HepG2 (cell line): ENCODE measurements around the gene YPEL4. TPM values are rescaled to one million over a fixed set of nuclear protein-coding genes. Genes with fewer than 3 reads are reported as not detected.

Experiments used
- ARNT ChIP-seq: fragments of 450-650 bp; IDR thresholded peaks from 2 replicates; pipeline ENCODE4 v1.6.1; 2017
- ATF2 ChIP-seq: sonication (generic); formaldehyde crosslinking; IDR thresholded peaks from 2 replicates; pipeline ENCODE4 v1.4.0; 2020; ENCODE audit warnings: missing genetic modification reagents
- DNMT1 ChIP-seq: sonication (generic); formaldehyde crosslinking; IDR thresholded peaks from 2 replicates; pipeline ENCODE4 v1.5.1; 2020; ENCODE audit warnings: mild to moderate bottlenecking, missing genetic modification reagents
- DPF2 ChIP-seq: sonication (generic); formaldehyde crosslinking; IDR thresholded peaks from 2 replicates; pipeline ENCODE4 v1.4.0; 2020; ENCODE audit warnings: mild to moderate bottlenecking, low read depth, missing genetic modification reagents, borderline replicate concordance
- GFI1 ChIP-seq: sonication (generic); formaldehyde crosslinking; IDR thresholded peaks from 2 replicates; pipeline ENCODE4 v1.5.0; 2020; ENCODE audit warnings: missing genetic modification reagents, mild to moderate bottlenecking, borderline replicate concordance
- HDAC2 ChIP-seq: sonication (generic); formaldehyde crosslinking; IDR thresholded peaks from 2 replicates; pipeline ENCODE4 v1.4.0; 2020; ENCODE audit warnings: missing genetic modification reagents
- HNF4A ChIP-seq: sonication (generic); formaldehyde crosslinking; IDR thresholded peaks from 2 replicates; pipeline ENCODE4 v1.4.0; 2020; ENCODE audit warnings: missing genetic modification reagents
- HNRNPH1 ChIP-seq: fragments of 200-400 bp; formaldehyde crosslinking; optimal IDR thresholded peaks from 2 replicates; pipeline ENCODE3; 2017; ENCODE audit warnings: mild to moderate bottlenecking, low read depth, low read length
- IKZF5 ChIP-seq: IDR thresholded peaks from 2 replicates; pipeline ENCODE4 v1.6.1; 2018; ENCODE audit warnings: missing genetic modification reagents, mild to moderate bottlenecking, missing compliant biosample characterization
- KAT7 ChIP-seq: IDR thresholded peaks from 2 replicates; pipeline ENCODE4 v1.6.1; 2018; ENCODE audit warnings: borderline replicate concordance, missing compliant biosample characterization
- LCORL ChIP-seq, 2 experiments: fragments of 450-650 bp in 1 of 2; sonication (generic) in 1 of 2; formaldehyde crosslinking in 1 of 2; IDR thresholded peaks; 2 replicates each; pipeline versions ENCODE4 v1.5.0 to v1.6.1; 2017 to 2020; ENCODE audit warnings: antibody characterized with exemption in 1 of 2, missing genetic modification reagents in 1 of 2
- MTA1 ChIP-seq: sonication (generic); formaldehyde crosslinking; IDR thresholded peaks from 2 replicates; pipeline ENCODE4 v1.4.0; 2020; ENCODE audit warnings: missing genetic modification reagents, mild to moderate bottlenecking, borderline replicate concordance
- ONECUT2 ChIP-seq: sonication (generic); formaldehyde crosslinking; IDR thresholded peaks from 2 replicates; pipeline ENCODE4 v1.4.0; 2020; ENCODE audit warnings: missing genetic modification reagents
- PBX3 ChIP-seq: sonication (generic); formaldehyde crosslinking; IDR thresholded peaks from 2 replicates; pipeline ENCODE4 v1.8.1; 2023; ENCODE audit warnings: missing genetic modification reagents, inconsistent platforms, borderline replicate concordance
- PHF5A ChIP-seq: IDR thresholded peaks from one replicate; pipeline ENCODE4 v1.6.1; 2018; ENCODE audit warnings: low read depth, missing genetic modification reagents; ENCODE audit not compliant: unreplicated experiment
- RBAK ChIP-seq: sonication (generic); formaldehyde crosslinking; IDR thresholded peaks from 2 replicates; pipeline ENCODE4 v1.5.1; 2020; ENCODE audit warnings: mild to moderate bottlenecking, missing genetic modification reagents
- TCF12 ChIP-seq, 2 experiments: fragments of 450-650 bp in 1 of 2; sonication (generic) in 1 of 2; formaldehyde crosslinking in 1 of 2; IDR thresholded peaks; 2 replicates each; pipeline versions ENCODE4 v1.6.1 to v1.8.0; 2017 to 2022; ENCODE audit warnings: antibody characterized with exemption in 1 of 2, mild to moderate bottlenecking in 1 of 2, missing genetic modification reagents in 1 of 2, moderate library complexity in 1 of 2
- TEAD3 ChIP-seq: optimal IDR thresholded peaks from 2 replicates; pipeline ENCODE3; 2016; ENCODE audit warnings: borderline replicate concordance
- ZGPAT ChIP-seq: IDR thresholded peaks from 2 replicates; pipeline ENCODE4 v1.6.1; 2016; ENCODE audit warnings: mild to moderate bottlenecking
- ZNF513 ChIP-seq: sonication (generic); formaldehyde crosslinking; conservative IDR thresholded peaks from 2 replicates; pipeline ENCODE4 v1.5.0; 2020; ENCODE audit warnings: missing genetic modification reagents
- ZSCAN20 ChIP-seq: sonication (generic); formaldehyde crosslinking; IDR thresholded peaks from 2 replicates; pipeline ENCODE4 v1.4.0; 2020; ENCODE audit warnings: missing genetic modification reagents, mild to moderate bottlenecking, borderline replicate concordance
- polyA plus RNA-seq, 8 experiments: library from polyadenylated mRNA; depleted of rRNA in 3 of 8; stranded (reverse) in 7 of 8; unstranded in 1 of 8; fragments of >200 nt; fragmentation: Illumina TruSeq in 4 of 8; extraction: Trizol in 4 of 8; gene quantifications; 2 replicates each; pipeline versions ENCODE4 v1.2.1 to v1.2.3, GENCODE V29; 2011 to 2016; ENCODE audit warnings: low read depth in 4 of 8, missing spikeins in 1 of 8, mixed read lengths in 1 of 8; ENCODE audit not compliant: insufficient read depth in 1 of 8
- total RNA-seq, 5 experiments: library from RNA; depleted of rRNA; stranded (reverse); fragments of >200 nt; fragmentation: Illumina TruSeq; extraction: Trizol; gene quantifications; 2 replicates each; pipeline ENCODE4 v1.2.3, GENCODE V29; 2016; ENCODE audit warnings: low read depth in 1 of 5

The YPEL4 gene
- total and polyA plus RNA-seq, 2 of the 13 experiments (the other 11 are each of a cell fraction or from before 2014, with no cell fraction given), result 0.04 TPM; not detected in 1

- TF ChIP-seq IKZF5 (CRISPR knock-in tag), result 0 out of 2 replicates have a peak, but pooled peaks have one; percentile 9
- no peak for TF ChIP-seq RBAK (CRISPR knock-in tag)
- TF ChIP-seq LCORL (IDR thresholded peaks at IDR 0.05), result no peak
- no peak; the same call in 1 of the 2 replicates for TF ChIP-seq LCORL (CRISPR knock-in tag; IDR thresholded peaks at IDR 0.05)
- TF ChIP-seq HDAC2, result no peak; the same call in 1 of the 2 replicates
- TF ChIP-seq ONECUT2 (CRISPR knock-in tag), result no peak
- TF ChIP-seq HNRNPH1, result no peak
- 0 out of 2 replicates have a peak, but pooled peaks have one; percentile 7 for TF ChIP-seq GFI1 (CRISPR knock-in tag)
- 0 out of 2 replicates have a peak, but pooled peaks have one; percentile 21 for TF ChIP-seq ZGPAT (CRISPR knock-in tag)
- no peak for TF ChIP-seq PHF5A
- TF ChIP-seq DPF2, result no peak
- no peak for TF ChIP-seq ATF2 (CRISPR knock-in tag)
- no peak for TF ChIP-seq ZNF513
- TF ChIP-seq HNF4A (CRISPR knock-in tag), result peak; percentile 19
- no peak for TF ChIP-seq MTA1 (CRISPR knock-in tag)
- TF ChIP-seq TEAD3 (CRISPR knock-in tag), result peak; percentile 0
- TF ChIP-seq DNMT1, result no peak
- TF ChIP-seq ZSCAN20 (CRISPR knock-in tag), result no peak
- TF ChIP-seq TCF12 (IDR thresholded peaks at IDR 0.05), result no peak
- TF ChIP-seq TCF12 (CRISPR knock-in tag; IDR thresholded peaks at IDR 0.05), result no peak
- no peak for TF ChIP-seq PBX3 (CRISPR knock-in tag)
- TF ChIP-seq KAT7 (CRISPR knock-in tag), result no peak
- TF ChIP-seq ARNT, result no peak
Observed at GRCh38 chr11:57640068-57640800, 9.5 kb downstream of the YPEL4 start (continued).
